GM19438 (cell line): Measurements from ENCODE around the gene GATD1.

Experiments used
- ATAC-seq: cut with Tn5 transposase; IDR thresholded peaks from one replicate; pipeline ENCODE4 v1.9.1; 2021; ENCODE audit warnings: low read depth; ENCODE audit not compliant: unreplicated experiment

The GATD1 gene

GRCh38 chr11:782264-783174 is 5.2 kb upstream of the GATD1 start:
- no peak for ATAC-seq

- no peak for ATAC-seq
Observed at GRCh38 chr11:779955-780532, 2.8 kb upstream of the GATD1 start.

GRCh38 chr11:778976-779954 is 2.0 kb upstream of the GATD1 start:
- no peak for ATAC-seq

GRCh38 chr11:776561-777287 is 563 bp downstream of the GATD1 start:
- peak; percentile 31 for ATAC-seq

GRCh38 chr11:776263-776560 is 1.1 kb downstream of the GATD1 start:
- no peak for ATAC-seq

- ATAC-seq = no peak
Observed at GRCh38 chr11:774873-775592, 2.3 kb downstream of the GATD1 start.

- ATAC-seq = no peak
Observed at GRCh38 chr11:773830-774229, 3.5 kb downstream of the GATD1 start.

- no peak for ATAC-seq
Observed at GRCh38 chr11:773425-773824, 3.9 kb downstream of the GATD1 start.

- no peak for ATAC-seq
Observed at GRCh38 chr11:772429-773390, 4.6 kb downstream of the GATD1 start.

- no peak for ATAC-seq
Observed at GRCh38 chr11:771617-772204, 5.6 kb downstream of the GATD1 start.

GRCh38 chr11:770642-771616 is 6.4 kb downstream of the GATD1 start:
- ATAC-seq = no peak

- no peak for ATAC-seq
Observed at GRCh38 chr11:769887-770641, 7.2 kb downstream of the GATD1 start.

GRCh38 chr11:767238-767637 is 10.0 kb downstream of the GATD1 start:
- ATAC-seq = no peak

- no peak for ATAC-seq
Observed at GRCh38 chr11:766936-767210, 10.4 kb downstream of the GATD1 start.

GRCh38 chr11:766106-766935 is 11.0 kb downstream of the GATD1 start:
- ATAC-seq = no peak

GRCh38 chr11:765802-766091 is 11.5 kb downstream of the GATD1 start:
- no peak for ATAC-seq
